ENCODE measurements around the gene CAV1.

The CAV1 gene

GRCh38 chr7:116574025-116574822 lies 49.4 kb downstream of the CAV1 start:
- CTCF ChIA-PET: interaction anchor here (0.8 to 2.1 kb wide), 2 partner anchors 12 to 48 kb away, joined by 3 to 4 read pairs; no protein-coding TSS in a partner anchor

GRCh38 chr7:116575853-116576252 lies 51.0 kb downstream of the CAV1 start:
- peaks cover 0 to 7% (median 2%) of the 10 kb centered on the region in 4 experiments for H3K4me1 ChIP-seq (ENCODE audit: control extremely low read depth in 1 of 4, control insufficient read depth in 4 of 4, insufficient read depth in 4 of 4, low read length in 3 of 4)
- CTCF ChIA-PET: interaction anchor here (2.4 kb wide), 1 partner anchor 16 kb away, joined by 8 read pairs; no protein-coding TSS in a partner anchor
- no peak for DNase-seq
- no peak overlapping the region for H3K4me3 ChIP-seq (ENCODE audit: control insufficient read depth in 1 of 7, extremely low read depth in 1 of 7, insufficient read depth in 4 of 7, low read depth in 2 of 7, low read length in 6 of 7)
- no peaks in the 10 kb centered on the region for H3K36me3 ChIP-seq (ENCODE audit: control insufficient read depth in 4 of 4, insufficient read depth in 4 of 4, low read length in 3 of 4)
- H3K9me3 ChIP-seq (ENCODE audit: control extremely low read depth in 1 of 5, control insufficient read depth in 4 of 5, insufficient read depth in 2 of 5, low read depth in 1 of 5, low read length in 4 of 5): no peaks in the 10 kb centered on the region
- no peaks in the 10 kb centered on the region for H3K27me3 ChIP-seq (replicated peaks in 2 of 5; ENCODE audit: control insufficient read depth in 4 of 5, insufficient read depth in 5 of 5, low read length in 4 of 5)
- no CpG with 5 or more reads among the region's 1 CpG for WGBS (ENCODE audit: insufficient coverage)
- POLR2A ChIA-PET: no interaction called here
- no peak overlapping the region for H3K27ac ChIP-seq (ENCODE audit: insufficient read depth in 1 of 2, low read depth in 1 of 2, low read length in 2 of 2, poor library complexity in 1 of 2, severe bottlenecking in 2 of 2)

More at GRCh38 chr7:116574025-116574822, 49.4 kb downstream of the CAV1 start:
- Histone ChIP-seq H3K27me3 (replicated peaks in 2 of 5; ENCODE audit: control insufficient read depth in 4 of 5, insufficient read depth in 5 of 5, low read length in 4 of 5) (no peaks in the 10 kb centered on the region), H3K36me3 (ENCODE audit: control insufficient read depth in 4 of 4, insufficient read depth in 4 of 4, low read length in 3 of 4) (no peaks in the 10 kb centered on the region), H3K4me3 (ENCODE audit: control insufficient read depth in 1 of 7, extremely low read depth in 1 of 7, insufficient read depth in 4 of 7, low read depth in 2 of 7, low read length in 6 of 7) (no peak overlapping the region), H3K9me3 (ENCODE audit: control extremely low read depth in 1 of 5, control insufficient read depth in 4 of 5, insufficient read depth in 2 of 5, low read depth in 1 of 5, low read length in 4 of 5) (no peaks in the 10 kb centered on the region), H3K4me1 (ENCODE audit: control extremely low read depth in 1 of 4, control insufficient read depth in 4 of 4, insufficient read depth in 4 of 4, low read length in 3 of 4) (peaks cover 0 to 7% (median 2%) of the 10 kb centered on the region in 4 experiments), H3K27ac (ENCODE audit: insufficient read depth in 1 of 2, low read depth in 1 of 2, low read length in 2 of 2, poor library complexity in 1 of 2, severe bottlenecking in 2 of 2) (no peak overlapping the region)
- 86% methylated on average over 1 of the region's 2 CpGs for WGBS (ENCODE audit: insufficient coverage)
- DNase-seq: no peak
- POLR2A ChIA-PET: no interaction called here

GRCh38 chr7:116576350-116577319 lies 51.8 kb downstream of the CAV1 start:
- no peak overlapping the region for H3K27ac ChIP-seq (ENCODE audit: insufficient read depth in 1 of 2, low read depth in 1 of 2, low read length in 2 of 2, poor library complexity in 1 of 2, severe bottlenecking in 2 of 2)

GRCh38 chr7:116577320-116577871 lies 52.6 kb downstream of the CAV1 start:
- Histone ChIP-seq H3K9me3 (ENCODE audit: control extremely low read depth in 1 of 5, control insufficient read depth in 4 of 5, insufficient read depth in 2 of 5, low read depth in 1 of 5, low read length in 4 of 5) (no peaks in the 10 kb centered on the region), H3K36me3 (ENCODE audit: control insufficient read depth in 4 of 4, insufficient read depth in 4 of 4, low read length in 3 of 4) (no peaks in the 10 kb centered on the region), H3K4me1 (ENCODE audit: control extremely low read depth in 1 of 4, control insufficient read depth in 4 of 4, insufficient read depth in 4 of 4, low read length in 3 of 4) (peaks cover 0 to 7% (median 2%) of the 10 kb centered on the region in 4 experiments), H3K27me3 (replicated peaks in 2 of 5; ENCODE audit: control insufficient read depth in 4 of 5, insufficient read depth in 5 of 5, low read length in 4 of 5) (no peaks in the 10 kb centered on the region), H3K4me3 (ENCODE audit: control insufficient read depth in 1 of 7, extremely low read depth in 1 of 7, insufficient read depth in 4 of 7, low read depth in 2 of 7, low read length in 6 of 7) (no peak overlapping the region), H3K27ac (ENCODE audit: insufficient read depth in 1 of 2, low read depth in 1 of 2, low read length in 2 of 2, poor library complexity in 1 of 2, severe bottlenecking in 2 of 2) (no peak overlapping the region)
- POLR2A ChIA-PET: no interaction called here
- CTCF ChIA-PET: interaction anchor here (0.7 to 2.4 kb wide), 3 partner anchors 14 to 320 kb away, joined by 3 to 8 read pairs (median 4); no protein-coding TSS in a partner anchor
- WGBS (ENCODE audit: insufficient coverage): 75% methylated on average over 4 of the region's 6 CpGs
- no peak for DNase-seq

More at GRCh38 chr7:116576350-116577319, 51.8 kb downstream of the CAV1 start:
- H3K4me3 ChIP-seq (ENCODE audit: control insufficient read depth in 1 of 7, extremely low read depth in 1 of 7, insufficient read depth in 4 of 7, low read depth in 2 of 7, low read length in 6 of 7): no peak overlapping the region
- H3K27me3 ChIP-seq (replicated peaks in 2 of 5; ENCODE audit: control insufficient read depth in 4 of 5, insufficient read depth in 5 of 5, low read length in 4 of 5): no peaks in the 10 kb centered on the region
- POLR2A ChIA-PET: no interaction called here
- DNase-seq: peak in 1 of 3 donors; percentile 23
- H3K36me3 ChIP-seq (ENCODE audit: control insufficient read depth in 4 of 4, insufficient read depth in 4 of 4, low read length in 3 of 4): no peaks in the 10 kb centered on the region
- CTCF ChIA-PET: interaction anchor here (0.7 to 2.4 kb wide), 2 partner anchors 15 to 74 kb away, joined by 3 to 8 read pairs; no protein-coding TSS in a partner anchor
- 100% methylated on average over 4 of the region's 7 CpGs for WGBS (ENCODE audit: insufficient coverage)
- no peaks in the 10 kb centered on the region for H3K9me3 ChIP-seq (ENCODE audit: control extremely low read depth in 1 of 5, control insufficient read depth in 4 of 5, insufficient read depth in 2 of 5, low read depth in 1 of 5, low read length in 4 of 5)
- peaks cover 0 to 7% (median 2%) of the 10 kb centered on the region in 4 experiments for H3K4me1 ChIP-seq (ENCODE audit: control extremely low read depth in 1 of 4, control insufficient read depth in 4 of 4, insufficient read depth in 4 of 4, low read length in 3 of 4)

- 100% methylated on average over 1 of the region's 3 CpGs for WGBS (ENCODE audit: insufficient coverage)
- peaks cover 0 to 7% (median 2%) of the 10 kb centered on the region in 4 experiments for H3K4me1 ChIP-seq (ENCODE audit: control extremely low read depth in 1 of 4, control insufficient read depth in 4 of 4, insufficient read depth in 4 of 4, low read length in 3 of 4)
- CTCF ChIA-PET: no interaction called here
- H3K9me3 ChIP-seq (ENCODE audit: control extremely low read depth in 1 of 5, control insufficient read depth in 4 of 5, insufficient read depth in 2 of 5, low read depth in 1 of 5, low read length in 4 of 5): no peaks in the 10 kb centered on the region
- POLR2A ChIA-PET: no interaction called here
- no peak overlapping the region for H3K4me3 ChIP-seq (ENCODE audit: control insufficient read depth in 1 of 7, extremely low read depth in 1 of 7, insufficient read depth in 4 of 7, low read depth in 2 of 7, low read length in 6 of 7)
- no peak for DNase-seq
- no peak overlapping the region for H3K27ac ChIP-seq (ENCODE audit: insufficient read depth in 1 of 2, low read depth in 1 of 2, low read length in 2 of 2, poor library complexity in 1 of 2, severe bottlenecking in 2 of 2)
- no peaks in the 10 kb centered on the region for H3K36me3 ChIP-seq (ENCODE audit: control insufficient read depth in 4 of 4, insufficient read depth in 4 of 4, low read length in 3 of 4)
- no peaks in the 10 kb centered on the region for H3K27me3 ChIP-seq (replicated peaks in 2 of 5; ENCODE audit: control insufficient read depth in 4 of 5, insufficient read depth in 5 of 5, low read length in 4 of 5)
These were observed 53.7 kb downstream of the CAV1 start for GRCh38 chr7:116578526-116578925.

- WGBS (ENCODE audit: insufficient coverage): no CpG with 5 or more reads among the region's 1 CpG
- no peak overlapping the region for H3K4me3 ChIP-seq (ENCODE audit: control insufficient read depth in 1 of 7, extremely low read depth in 1 of 7, insufficient read depth in 4 of 7, low read depth in 2 of 7, low read length in 6 of 7)
- CTCF ChIA-PET: no interaction called here
- DNase-seq: no peak
- no peaks in the 10 kb centered on the region for H3K27me3 ChIP-seq (replicated peaks in 2 of 5; ENCODE audit: control insufficient read depth in 4 of 5, insufficient read depth in 5 of 5, low read length in 4 of 5)
- no peak overlapping the region for H3K27ac ChIP-seq (ENCODE audit: insufficient read depth in 1 of 2, low read depth in 1 of 2, low read length in 2 of 2, poor library complexity in 1 of 2, severe bottlenecking in 2 of 2)
- POLR2A ChIA-PET: no interaction called here
- no peaks in the 10 kb centered on the region for H3K9me3 ChIP-seq (ENCODE audit: control extremely low read depth in 1 of 5, control insufficient read depth in 4 of 5, insufficient read depth in 2 of 5, low read depth in 1 of 5, low read length in 4 of 5)
- H3K4me1 ChIP-seq (ENCODE audit: control extremely low read depth in 1 of 4, control insufficient read depth in 4 of 4, insufficient read depth in 4 of 4, low read length in 3 of 4): no peaks in the 10 kb centered on the region
- H3K36me3 ChIP-seq (ENCODE audit: control insufficient read depth in 4 of 4, insufficient read depth in 4 of 4, low read length in 3 of 4): no peaks in the 10 kb centered on the region
These were observed 54.5 kb downstream of the CAV1 start for GRCh38 chr7:116579322-116579721.
